Mesendoderm (in vitro differentiated cells): ENCODE data around the gene PLCE1.

Experiments
- DNase-seq: peaks from one replicate; pipeline ENCODE4 v3.0.0; 2013
- H2AK5ac ChIP-seq: 2 replicates; pipeline ENCODE4 v1.6.1; 2013; ENCODE audit warnings: low read length, inconsistent platforms
- H2BK120ac ChIP-seq: 2 replicates; pipeline ENCODE4 v1.6.1; 2013; ENCODE audit warnings: low read depth, mild to moderate bottlenecking, low read length, moderate library complexity, mixed read lengths
- H2BK15ac ChIP-seq: replicated peaks from 2 replicates; pipeline ENCODE4 v1.6.1; 2013; ENCODE audit warnings: low read depth, mild to moderate bottlenecking, moderate library complexity
- H2BK5ac ChIP-seq: 2 replicates; pipeline ENCODE4 v1.6.1; 2013; ENCODE audit warnings: low read length, inconsistent platforms
- H3K18ac ChIP-seq: 2 replicates; pipeline ENCODE4 v1.6.1; 2013; ENCODE audit warnings: mild to moderate bottlenecking, low read length, mixed read lengths
- H3K23ac ChIP-seq: one replicate; pipeline ENCODE4 v1.6.1; 2013; ENCODE audit warnings: low read length
- H3K27ac ChIP-seq: 2 replicates; pipeline ENCODE4 v1.5.1; 2013; ENCODE audit warnings: low read depth, mild to moderate bottlenecking, inconsistent platforms, low read length, moderate library complexity
- H3K27me3 ChIP-seq: 2 replicates; pipeline ENCODE4 v1.6.1; 2013; ENCODE audit warnings: low read length, control low read depth, mild to moderate bottlenecking, inconsistent platforms; ENCODE audit not compliant: insufficient read depth, poor library complexity
- H3K36me3 ChIP-seq: 2 replicates; pipeline ENCODE4 v1.6.1; 2013; ENCODE audit warnings: low read length, inconsistent platforms; ENCODE audit not compliant: control insufficient read depth, insufficient read depth
- H3K4ac ChIP-seq: one replicate; pipeline ENCODE4 v1.6.1; 2013; ENCODE audit warnings: low read depth, mild to moderate bottlenecking, low read length, moderate library complexity
- H3K4me1 ChIP-seq: 2 replicates; pipeline ENCODE4 v1.6.1; 2013; ENCODE audit warnings: low read depth, low read length, inconsistent platforms; ENCODE audit not compliant: control insufficient read depth
- H3K4me2 ChIP-seq: 2 replicates; pipeline ENCODE4 v1.6.1; 2013; ENCODE audit warnings: low read length
- H3K4me3 ChIP-seq: 2 replicates; pipeline ENCODE4 v1.5.1; 2013; ENCODE audit warnings: mild to moderate bottlenecking, low read length
- H3K56ac ChIP-seq: one replicate; pipeline ENCODE4 v1.6.1; 2013; ENCODE audit warnings: low read length
- H3K79me1 ChIP-seq: 2 replicates; pipeline ENCODE4 v1.6.1; 2013; ENCODE audit warnings: low read length, inconsistent platforms
- H3K79me2 ChIP-seq: 2 replicates; pipeline ENCODE4 v1.6.1; 2013; ENCODE audit warnings: mild to moderate bottlenecking, low read length; ENCODE audit not compliant: control insufficient read depth, insufficient read depth
- H3K9ac ChIP-seq: 2 replicates; pipeline ENCODE4 v1.6.1; 2013; ENCODE audit warnings: low read length, inconsistent platforms
- H4K5ac ChIP-seq: one replicate; pipeline ENCODE4 v1.6.1; 2013; ENCODE audit warnings: low read length
- H4K8ac ChIP-seq: one replicate; pipeline ENCODE4 v1.6.1; 2013; ENCODE audit warnings: low read depth, mild to moderate bottlenecking, control low read depth, low read length, moderate library complexity
- whole genome bisulfite sequencing: extraction: QIAGEN DNeasy Blood & Tissue Kit; methylation state at CpG from one replicate; pipeline ENCODE4 v1.1.7; 2013; ENCODE audit warnings: low lambda C conversion rate, missing lambda C conversion rate; ENCODE audit not compliant: insufficient coverage; ENCODE audit errors: extremely low coverage; 5-methylcytosine and 5-hydroxymethylcytosine counted together

PLCE1 gene

DNA sequence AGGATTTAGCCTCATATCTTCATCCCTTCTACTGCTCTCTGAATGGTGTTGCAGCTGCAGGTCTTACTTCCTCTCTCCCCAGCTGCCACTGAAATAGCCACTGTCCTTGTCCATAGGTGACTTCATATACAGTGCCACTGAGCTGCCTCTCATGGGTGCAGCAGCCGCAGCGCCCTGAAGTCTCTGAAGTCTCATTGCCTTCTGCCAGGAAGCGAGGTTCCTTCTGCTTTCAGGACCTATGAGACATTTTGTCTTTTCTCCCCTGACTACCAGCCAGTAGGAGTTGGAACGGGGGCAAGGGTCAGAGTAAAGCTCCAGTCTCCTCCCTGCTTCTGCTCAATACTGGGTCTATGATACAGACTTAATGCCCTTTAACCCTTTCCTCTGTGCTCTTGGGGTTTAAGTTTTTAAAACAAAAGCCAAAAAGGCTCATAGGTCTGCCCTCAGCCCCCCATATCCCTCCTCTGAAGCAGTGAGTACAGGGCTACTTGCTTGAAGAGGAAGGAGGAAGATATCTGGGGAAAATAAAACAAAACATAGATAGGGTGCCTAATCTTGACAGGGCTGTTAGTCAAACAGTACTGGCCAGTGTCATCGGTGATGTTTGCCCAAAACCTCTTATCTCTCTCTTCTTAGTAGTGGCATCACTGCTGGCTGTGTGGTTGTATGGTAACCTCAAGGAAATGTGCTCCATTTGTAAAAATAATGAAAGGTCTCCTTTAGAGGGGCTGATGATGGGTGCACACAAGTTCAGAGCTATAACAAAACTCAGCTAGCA is 7.1 kb downstream of the PLCE1 start:
- Histone ChIP-seq H3K27me3 (no peaks in the 10 kb centered on the region), H3K27ac (no peak overlapping the region)

DNA sequence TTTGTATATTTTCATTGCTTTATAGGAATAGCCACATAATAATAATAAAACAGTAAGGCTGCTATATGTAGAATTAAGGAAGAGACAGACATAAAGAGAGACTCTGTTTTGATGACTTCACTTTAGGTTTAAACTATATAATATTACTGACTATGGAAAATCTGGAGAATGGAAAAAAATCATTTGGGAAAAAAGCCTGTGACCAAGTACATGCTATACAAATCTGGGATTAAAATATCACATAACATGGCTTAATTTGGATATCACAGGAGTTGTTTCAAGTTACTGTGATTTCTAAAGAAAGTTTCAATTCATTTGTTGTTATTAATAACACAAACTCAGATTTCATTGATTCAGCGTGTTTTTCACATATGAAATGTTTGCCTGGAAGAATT is 7.7 kb downstream of the PLCE1 start:
- Histone ChIP-seq H3K27ac (no peak overlapping the region), H2AK5ac (no peak overlapping the region), H3K79me2 (no peaks in the 10 kb centered on the region), H4K8ac (no peak overlapping the region), H3K4me3 (no peak overlapping the region), H2BK120ac (no peak overlapping the region), H3K4me1 (no peaks in the 10 kb centered on the region), H3K79me1 (no peaks in the 10 kb centered on the region), H3K4ac (no peak overlapping the region), H2BK15ac (no peak overlapping the region), H3K18ac (no peak overlapping the region), H2BK5ac (no peak overlapping the region), H3K23ac (no peak overlapping the region), H4K5ac (no peak overlapping the region), H3K56ac (no peak overlapping the region), H3K27me3 (no peaks in the 10 kb centered on the region), H3K4me2 (no peak overlapping the region), H3K9ac (no peak overlapping the region), H3K36me3 (no peaks in the 10 kb centered on the region)
- WGBS = no CpG with 5 or more reads among the region's 1 CpG
- DNase-seq = no peak

More for the DNA sequence above, 7.1 kb downstream of the PLCE1 start:
- H4K5ac ChIP-seq = no peak overlapping the region
- H2AK5ac ChIP-seq = no peak overlapping the region
- H3K4me2 ChIP-seq = no peak overlapping the region
- H3K79me1 ChIP-seq = no peaks in the 10 kb centered on the region
- no peak overlapping the region for H2BK15ac ChIP-seq
- H2BK5ac ChIP-seq = no peak overlapping the region
- no peak overlapping the region for H2BK120ac ChIP-seq
- no peak overlapping the region for H3K4me3 ChIP-seq
- H3K36me3 ChIP-seq = no peaks in the 10 kb centered on the region
- no peak overlapping the region for H3K56ac ChIP-seq
- H4K8ac ChIP-seq = no peak overlapping the region
- no peaks in the 10 kb centered on the region for H3K4me1 ChIP-seq
- no peak overlapping the region for H3K23ac ChIP-seq
- DNase-seq = no peak
- H3K18ac ChIP-seq = no peak overlapping the region
- no peak overlapping the region for H3K4ac ChIP-seq
- no peaks in the 10 kb centered on the region for H3K79me2 ChIP-seq
- H3K9ac ChIP-seq = no peak overlapping the region
- no CpG with 5 or more reads among the region's 5 CpGs for WGBS

DNA sequence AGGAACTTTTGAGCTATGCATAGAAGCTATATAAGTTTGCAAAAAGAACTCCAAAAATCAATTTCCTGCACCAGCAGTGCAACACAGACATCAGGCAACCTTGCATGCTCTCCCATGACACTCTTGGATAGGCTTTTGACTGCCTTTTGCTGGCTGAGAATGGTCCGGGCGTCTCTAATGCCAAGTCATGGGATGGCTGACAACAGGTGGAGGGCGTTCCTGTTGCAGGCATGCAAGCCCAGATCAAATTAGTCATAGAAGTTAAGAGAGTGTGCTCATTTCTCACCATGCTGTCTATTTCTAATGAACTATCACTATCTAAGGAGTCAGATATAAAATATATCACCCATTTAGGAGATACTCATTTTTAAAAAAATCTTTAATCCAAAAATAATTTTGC is 8.4 kb downstream of the PLCE1 start:
- no peak overlapping the region for H2BK5ac ChIP-seq
- no peak for DNase-seq
- H3K18ac ChIP-seq = no peak overlapping the region
- no peak overlapping the region for H3K27ac ChIP-seq
- peaks cover 6% of the 10 kb centered on the region for H3K4me1 ChIP-seq
- H3K79me2 ChIP-seq = no peaks in the 10 kb centered on the region
- no peak overlapping the region for H3K4ac ChIP-seq
- H2BK120ac ChIP-seq = no peak overlapping the region
- H3K9ac ChIP-seq = no peak overlapping the region
- no peaks in the 10 kb centered on the region for H3K36me3 ChIP-seq
- H2AK5ac ChIP-seq = no peak overlapping the region
- H3K4me2 ChIP-seq = no peak overlapping the region
- H3K56ac ChIP-seq = no peak overlapping the region
- no peak overlapping the region for H3K23ac ChIP-seq
- H3K27me3 ChIP-seq = no peaks in the 10 kb centered on the region
- no peak overlapping the region for H4K8ac ChIP-seq
- no peak overlapping the region for H2BK15ac ChIP-seq
- no CpG with 5 or more reads among the region's 3 CpGs for WGBS
- H3K79me1 ChIP-seq = no peaks in the 10 kb centered on the region
- H4K5ac ChIP-seq = no peak overlapping the region
- no peak overlapping the region for H3K4me3 ChIP-seq

DNA sequence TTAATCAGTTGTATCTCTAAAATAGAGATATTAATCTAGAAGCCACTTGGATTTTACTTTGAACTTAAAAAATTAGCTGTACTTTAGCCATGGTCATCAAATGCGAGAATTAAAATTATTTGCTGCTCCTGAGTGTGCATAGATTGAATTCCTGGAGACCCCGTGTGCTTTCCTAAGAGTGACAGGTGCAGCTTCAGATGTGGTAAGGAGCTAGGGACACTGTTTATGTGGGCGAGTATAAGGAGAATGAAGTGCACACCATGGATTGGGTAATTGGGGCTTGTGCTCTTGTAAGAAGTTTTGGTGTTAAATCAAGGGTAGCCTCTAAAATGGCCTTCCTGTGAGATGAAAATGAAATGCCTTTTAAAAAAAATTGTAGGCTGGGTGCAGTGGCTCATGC is 9.8 kb downstream of the PLCE1 start:
- no peak for DNase-seq
- H2BK120ac ChIP-seq = no peak overlapping the region
- H3K36me3 ChIP-seq = no peaks in the 10 kb centered on the region
- H3K27me3 ChIP-seq = no peaks in the 10 kb centered on the region
- H3K79me2 ChIP-seq = no peaks in the 10 kb centered on the region
- no peak overlapping the region for H2BK5ac ChIP-seq
- no peak overlapping the region for H2AK5ac ChIP-seq
- peaks cover 6% of the 10 kb centered on the region for H3K4me1 ChIP-seq
- no peak overlapping the region for H3K4me3 ChIP-seq
- no peak overlapping the region for H3K56ac ChIP-seq
- WGBS = no CpG with 5 or more reads among the region's 3 CpGs
- no peak overlapping the region for H4K8ac ChIP-seq
- no peak overlapping the region for H3K27ac ChIP-seq
- H3K79me1 ChIP-seq = no peaks in the 10 kb centered on the region
- no peak overlapping the region for H4K5ac ChIP-seq
- no peak overlapping the region for H3K9ac ChIP-seq
- H3K4me2 ChIP-seq = no peak overlapping the region
- H2BK15ac ChIP-seq = no peak overlapping the region
- no peak overlapping the region for H3K18ac ChIP-seq
- H3K23ac ChIP-seq = no peak overlapping the region
- no peak overlapping the region for H3K4ac ChIP-seq

DNA sequence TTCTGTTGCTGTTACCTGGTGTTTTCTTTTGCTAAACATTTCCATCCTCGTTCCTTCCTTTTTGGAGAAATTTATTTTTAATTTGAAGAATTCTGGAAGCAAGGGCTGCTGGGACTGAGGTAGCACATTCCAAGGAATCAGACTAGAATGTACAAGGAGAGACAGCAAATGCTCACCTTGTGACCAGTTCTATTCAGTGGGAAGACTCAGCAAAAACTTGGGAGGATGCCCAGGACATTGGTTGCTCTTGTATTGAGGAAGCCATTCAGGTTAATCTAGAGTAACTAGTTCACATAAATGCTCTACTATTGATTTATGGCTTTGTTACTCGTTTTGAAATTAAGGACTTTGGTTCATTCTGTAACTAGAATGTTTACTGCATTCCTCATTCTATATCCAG is 11.3 kb downstream of the PLCE1 start:
- no peak overlapping the region for H3K23ac ChIP-seq
- no peak overlapping the region for H3K27ac ChIP-seq
- H3K27me3 ChIP-seq = no peaks in the 10 kb centered on the region
- H3K79me2 ChIP-seq = no peaks in the 10 kb centered on the region
- H3K36me3 ChIP-seq = no peaks in the 10 kb centered on the region
- H3K4me3 ChIP-seq = no peak overlapping the region
- no peak overlapping the region for H3K18ac ChIP-seq
- H3K4me1 ChIP-seq = peaks cover 6% of the 10 kb centered on the region
- H3K56ac ChIP-seq = no peak overlapping the region
- no peak overlapping the region for H3K9ac ChIP-seq
- WGBS = no CpG with 5 or more reads among the region's 2 CpGs
- H2BK15ac ChIP-seq = no peak overlapping the region
- H2BK5ac ChIP-seq = no peak overlapping the region
- no peak overlapping the region for H2AK5ac ChIP-seq
- H3K4me2 ChIP-seq = no peak overlapping the region
- no peak for DNase-seq
- no peaks in the 10 kb centered on the region for H3K79me1 ChIP-seq
- no peak overlapping the region for H3K4ac ChIP-seq
- H4K5ac ChIP-seq = no peak overlapping the region
- H4K8ac ChIP-seq = no peak overlapping the region
- H2BK120ac ChIP-seq = no peak overlapping the region
